HCT116 (cell line): ENCODE data around the gene CEACAM18. TPM values are rescaled to one million over a fixed set of nuclear protein-coding genes. Genes with fewer than 3 reads are reported as not detected.
"Not testable (repeated sequence)": the region's sequence is repeated elsewhere in the genome, so short reads cannot be mapped to it uniquely, and the experiment has no call there.

ENCODE experiments used
- ATAC-seq: fragments of 200-7000 bp; cut with Tn5 transposase; 2 replicates; pipeline ENCODE4 v1.9.1; 2020; ENCODE audit warnings: mild to moderate bottlenecking, moderate library complexity
- BruUV-seq: library from RNA; stranded (reverse); fragments of 400-500 nt; replicated peaks from 2 replicates; lab custom pipeline; 2021; lab: Mats Ljungman, UMichigan
- CTCF ChIA-PET: fragments of 300-600 bp; sonication (Branson Sonifier 250); formaldehyde crosslinking; loops from one replicate; lab custom pipeline; 2021; ENCODE audit warnings: antibody characterized with exemption; lab: Charles Lee
- POLR2A ChIA-PET: fragments of 300-600, 350-600 bp; sonication (Branson Sonifier 250); formaldehyde crosslinking; loops from one replicate; lab custom pipeline; 2021; ENCODE audit warnings: antibody characterized with exemption; lab: Charles Lee
- RAD21 ChIA-PET, 2 experiments: fragments of 300-600 bp; sonication (Branson Sonifier 250); formaldehyde crosslinking; loops; one replicate each; lab custom pipeline; 2023; ENCODE audit warnings: low total read pairs in 2 of 2; ENCODE audit not compliant: uncharacterized antibody in 2 of 2, unreplicated experiment in 2 of 2, low non-redundant PET in 1 of 2; lab: Charles Lee
- DNase-seq: peaks from one replicate; pipeline ENCODE4 v3.0.0-alpha.2; 2010; ENCODE audit warnings: low read depth, low spot score
- H2AFZ ChIP-seq: fragments of 200-600 bp; shearing (Covaris generic), sonication (generic); 2 replicates; pipeline ENCODE4 v1.6.1; 2017; ENCODE audit warnings: low read depth, mixed run types, mixed read lengths, antibody characterized with exemption, low read length; ENCODE audit not compliant: poor library complexity, severe bottlenecking
- H3K27ac ChIP-seq: 2 replicates; pipeline ENCODE4 v1.5.1; 2012; ENCODE audit warnings: low read depth, low read length
- H3K27me3 ChIP-seq: fragments of 200-600 bp; sonication (generic); 2 replicates; pipeline ENCODE4 v1.6.1; 2016; ENCODE audit warnings: mixed run types, low read length, mixed read lengths; ENCODE audit not compliant: insufficient read depth
- H3K36me3 ChIP-seq, 2 experiments: fragments of 200-500 bp in 1 of 2; fragments of 200-600 bp in 1 of 2; sonication (Bioruptor generic) in 1 of 2; sonication (generic) in 1 of 2; 2 replicates each; pipeline versions ENCODE4 v1.5.1 to v1.6.1; 2014 to 2016; ENCODE audit warnings: low read length in 2 of 2, inconsistent platforms in 1 of 2, mixed read lengths in 1 of 2, mixed run types in 1 of 2; ENCODE audit not compliant: insufficient read depth in 2 of 2, control insufficient read depth in 1 of 2
- H3K4me1 ChIP-seq, 2 experiments: fragments of 200-600 bp in 1 of 2; sonication (generic) in 1 of 2; 2 replicates each; pipeline versions ENCODE4 v1.5.1 to v1.6.1; 2012 to 2017; ENCODE audit warnings: low read length in 2 of 2, inconsistent platforms in 1 of 2, mild to moderate bottlenecking in 1 of 2, mixed read lengths in 1 of 2, mixed run types in 1 of 2, moderate library complexity in 1 of 2; ENCODE audit not compliant: insufficient read depth in 2 of 2, control insufficient read depth in 1 of 2
- H3K4me2 ChIP-seq: fragments of 200-600 bp; sonication (generic); 2 replicates; pipeline ENCODE4 v1.6.1; 2017; ENCODE audit warnings: mixed run types, low read length, mixed read lengths
- H3K4me3 ChIP-seq, 2 experiments: fragments of 200-600 bp in 1 of 2; sonication (generic) in 1 of 2; replicated peaks in 1 of 2; 2 replicates each; pipeline ENCODE4 v1.5.1; 2011 to 2016; ENCODE audit warnings: low read length in 2 of 2, control low read depth in 1 of 2, low read depth in 1 of 2, mild to moderate bottlenecking in 1 of 2, mixed read lengths in 1 of 2, mixed run types in 1 of 2
- H3K79me2 ChIP-seq: fragments of 200-600 bp; sonication (generic); 2 replicates; pipeline ENCODE4 v1.6.1; 2017; ENCODE audit warnings: mild to moderate bottlenecking, mixed run types, low read length, moderate library complexity, mixed read lengths; ENCODE audit not compliant: insufficient read depth
- H3K9ac ChIP-seq: fragments of 200-600 bp; sonication (generic); 2 replicates; pipeline ENCODE4 v1.6.1; 2016; ENCODE audit warnings: low read length, mixed read lengths
- H3K9me2 ChIP-seq: fragments of 200-600 bp; sonication (generic), shearing (Covaris generic); 2 replicates; pipeline ENCODE4 v1.6.1; 2017; ENCODE audit warnings: mixed run types, mild to moderate bottlenecking, moderate library complexity; ENCODE audit not compliant: insufficient read depth
- H3K9me3 ChIP-seq, 2 experiments: fragments of 200-500 bp in 1 of 2; fragments of 200-600 bp in 1 of 2; sonication (Bioruptor generic) in 1 of 2; sonication (generic) in 1 of 2; 2 replicates each; pipeline ENCODE4 v1.6.1; 2014 to 2017; ENCODE audit warnings: low read length in 2 of 2, mixed read lengths in 2 of 2, inconsistent platforms in 1 of 2, low read depth in 1 of 2, mild to moderate bottlenecking in 1 of 2, mixed run types in 1 of 2, moderate library complexity in 1 of 2; ENCODE audit not compliant: control insufficient read depth in 1 of 2, insufficient read depth in 1 of 2
- H4K20me1 ChIP-seq: fragments of 200-600 bp; sonication (generic), shearing (Covaris generic); 2 replicates; pipeline ENCODE4 v1.6.1; 2017; ENCODE audit warnings: mixed run types, mild to moderate bottlenecking, moderate library complexity; ENCODE audit not compliant: insufficient read depth
- CEBPB ChIP-seq: IDR thresholded peaks from 2 replicates; pipeline ENCODE4 v1.6.1; 2012; ENCODE audit warnings: low read depth
- ELF1 ChIP-seq: IDR thresholded peaks from 2 replicates; pipeline ENCODE4 v1.6.1; 2012; ENCODE audit warnings: low read depth, borderline replicate concordance
- FOSL1 ChIP-seq: IDR thresholded peaks from 2 replicates; pipeline ENCODE4 v1.6.1; 2012; ENCODE audit warnings: low read depth
- JUND ChIP-seq: IDR thresholded peaks from 2 replicates; pipeline ENCODE4 v1.6.1; 2012
- POLR2A ChIP-seq: IDR thresholded peaks from 2 replicates; pipeline ENCODE4 v1.7.0; 2011; ENCODE audit warnings: borderline replicate concordance; ENCODE audit not compliant: insufficient read depth, insufficient read length; ENCODE audit errors: extremely low read depth
- RAD21 ChIP-seq: IDR thresholded peaks from 2 replicates; pipeline ENCODE4 v1.6.1; 2012; ENCODE audit warnings: low read depth, mild to moderate bottlenecking
- SP1 ChIP-seq: IDR thresholded peaks from 2 replicates; pipeline ENCODE4 v1.6.1; 2012; ENCODE audit warnings: low read depth
- ZFX ChIP-seq: fragments of 450-650 bp; IDR thresholded peaks from 2 replicates; pipeline ENCODE4 v1.6.1; 2017
- intact Hi-C: fragments of 100-400 bp; cut with micrococcal nuclease; formaldehyde crosslinking; loops from 2 replicates; pipeline ENCODE4 v1.10.0; 2022
- total RNA-seq: library from RNA; stranded (reverse); gene quantifications from one replicate; pipeline ENCODE4 v1.2.1, GENCODE V29; 2021; ENCODE audit not compliant: unreplicated experiment
- TF ChIP-seq, protein P1 (sequence below): IDR thresholded peaks from 2 replicates; pipeline ENCODE4 v1.6.1; 2011; ENCODE audit warnings: mild to moderate bottlenecking, low read length, moderate library complexity; ENCODE audit not compliant: insufficient replicate concordance; ENCODE audit errors: extremely low read depth

Gene CEACAM18
- total RNA-seq, 1 experiment from 2014 or later: not detected

DNA sequence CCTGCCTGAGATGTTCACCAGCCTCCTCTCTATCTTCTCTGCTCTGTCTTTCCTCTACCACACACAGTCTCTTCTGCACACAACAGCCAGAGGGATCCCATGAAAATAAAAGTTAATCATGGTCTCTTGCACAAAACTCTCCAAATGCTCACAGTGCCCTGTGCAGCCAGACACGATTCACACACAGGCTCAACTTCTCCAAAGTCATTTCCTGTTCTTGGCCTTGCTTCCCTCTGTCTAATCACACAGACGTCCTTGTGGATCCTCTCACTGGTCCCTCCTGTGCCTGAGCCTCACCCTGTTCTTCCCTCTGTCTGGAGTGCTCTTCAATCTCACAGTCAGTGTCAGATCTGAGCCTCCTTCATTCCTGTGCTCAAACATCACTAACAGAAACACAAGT is 15.4 kb downstream of the CEACAM18 start:
- no peaks in the 10 kb centered on the region for H3K9me2 ChIP-seq
- H4K20me1 ChIP-seq: no peaks in the 10 kb centered on the region
- no TSS peak for BruUV-seq
- H3K4me2 ChIP-seq: no peak overlapping the region
- DNase-seq: no peak
- no peak overlapping the region for H3K9ac ChIP-seq
- ATAC-seq: no peak
- H3K27me3 ChIP-seq: peaks cover 15% of the 10 kb centered on the region; the same call in 1 of the 2 replicates
- ChIA-PET CTCF (no interaction called here), POLR2A (no interaction called here)
- intact Hi-C loops: no loop called here
- H3K36me3 ChIP-seq: no peaks in the 10 kb centered on the region
- H3K4me1 ChIP-seq: no peaks in the 10 kb centered on the region; a peak in 1 of 4 replicates
- H2AFZ ChIP-seq: no peak overlapping the region
- no peak overlapping the region for H3K27ac ChIP-seq
- TF ChIP-seq ELF1 (no peak), JUND (no peak), POLR2A (no peak), FOSL1 (no peak)
- TF ChIP-seq, all 23 proteins: peak for 0
- Histone ChIP-seq H3K9me3 (no peaks in the 10 kb centered on the region), H3K79me2 (no peaks in the 10 kb centered on the region), H3K4me3 (no peak overlapping the region)
- RAD21 ChIA-PET: no interaction called here

DNA sequence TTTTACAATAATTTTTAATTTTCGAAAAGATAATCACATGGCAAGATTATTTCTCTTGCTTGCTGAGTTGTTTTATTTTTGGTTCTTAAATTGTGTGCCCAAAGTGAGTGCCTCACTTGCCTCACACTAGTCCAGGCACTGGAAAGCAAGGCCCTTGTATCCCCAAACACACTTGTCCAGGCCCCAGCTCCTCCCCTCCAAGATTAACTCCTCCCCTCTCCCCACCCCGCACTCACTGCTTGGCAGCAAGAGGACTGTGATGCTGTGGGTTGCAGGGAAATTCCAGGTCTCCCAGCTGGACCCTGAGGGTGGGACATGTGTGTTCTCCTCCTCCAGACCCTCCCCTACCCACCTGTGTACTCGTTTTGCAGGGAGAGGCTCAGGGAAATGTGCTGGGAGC is 19.3 kb downstream of the CEACAM18 start:
- Histone ChIP-seq H3K4me3 (no peak overlapping the region), H3K36me3 (no peaks in the 10 kb centered on the region), H3K79me2 (no peaks in the 10 kb centered on the region), H3K4me1 (no peaks in the 10 kb centered on the region), H3K27me3 (peaks cover 20% of the 10 kb centered on the region; the same call in 1 of the 2 replicates), H3K9ac (no peak overlapping the region), H3K4me2 (no peak overlapping the region), H2AFZ (no peak overlapping the region), H3K9me2 (no peaks in the 10 kb centered on the region), H3K9me3 (no peaks in the 10 kb centered on the region), H3K27ac (no peak overlapping the region), H4K20me1 (no peaks in the 10 kb centered on the region)
- ATAC-seq: peak; percentile 58; the same call in 1 of the 2 replicates
- ChIA-PET POLR2A (no interaction called here), RAD21 (no interaction called here), CTCF (no interaction called here)
- TF ChIP-seq SP1 (no peak), RAD21 (no peak), CEBPB (no peak), ZFX (no peak), ELF1 (no peak), FOSL1 (no peak)
- TF ChIP-seq, protein P1, sequence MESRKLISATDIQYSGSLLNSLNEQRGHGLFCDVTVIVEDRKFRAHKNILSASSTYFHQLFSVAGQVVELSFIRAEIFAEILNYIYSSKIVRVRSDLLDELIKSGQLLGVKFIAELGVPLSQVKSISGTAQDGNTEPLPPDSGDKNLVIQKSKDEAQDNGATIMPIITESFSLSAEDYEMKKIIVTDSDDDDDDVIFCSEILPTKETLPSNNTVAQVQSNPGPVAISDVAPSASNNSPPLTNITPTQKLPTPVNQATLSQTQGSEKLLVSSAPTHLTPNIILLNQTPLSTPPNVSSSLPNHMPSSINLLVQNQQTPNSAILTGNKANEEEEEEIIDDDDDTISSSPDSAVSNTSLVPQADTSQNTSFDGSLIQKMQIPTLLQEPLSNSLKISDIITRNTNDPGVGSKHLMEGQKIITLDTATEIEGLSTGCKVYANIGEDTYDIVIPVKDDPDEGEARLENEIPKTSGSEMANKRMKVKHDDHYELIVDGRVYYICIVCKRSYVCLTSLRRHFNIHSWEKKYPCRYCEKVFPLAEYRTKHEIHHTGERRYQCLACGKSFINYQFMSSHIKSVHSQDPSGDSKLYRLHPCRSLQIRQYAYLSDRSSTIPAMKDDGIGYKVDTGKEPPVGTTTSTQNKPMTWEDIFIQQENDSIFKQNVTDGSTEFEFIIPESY: no peak
- no TSS peak for BruUV-seq
- intact Hi-C loops: no loop called here
- DNase-seq: no peak

DNA sequence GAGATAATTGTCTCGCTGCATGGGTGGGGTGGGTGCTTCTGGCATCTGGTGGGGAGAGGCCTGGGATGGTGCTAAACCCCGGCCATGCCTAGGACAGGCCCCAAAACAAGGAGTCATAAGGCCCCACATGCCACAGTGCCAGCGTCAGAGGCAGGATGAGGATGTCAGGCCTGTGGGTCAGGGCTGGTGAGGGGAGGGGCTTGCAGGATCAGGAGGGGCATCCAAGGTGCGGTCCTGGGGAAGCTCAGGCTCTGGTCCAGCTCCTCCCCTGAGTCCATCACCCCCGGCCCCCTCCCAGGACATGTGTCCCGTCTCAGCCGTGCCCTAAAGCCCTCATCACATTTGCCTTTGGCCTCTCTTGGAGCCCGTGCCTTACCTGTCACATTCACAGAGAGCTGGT is 22.6 kb downstream of the CEACAM18 start:
- intact Hi-C loops, H3K36me3 ChIP-seq, DNase-seq, ATAC-seq, H3K9ac ChIP-seq, H4K20me1 ChIP-seq, CTCF ChIA-PET, BruUV-seq, POLR2A ChIA-PET, H3K9me3 ChIP-seq, RAD21 ChIA-PET, H2AFZ ChIP-seq, H3K79me2 ChIP-seq, H3K4me3 ChIP-seq, H3K4me2 ChIP-seq, H3K4me1 ChIP-seq, H3K9me2 ChIP-seq, H3K27ac ChIP-seq: not testable (repeated sequence)
- peaks cover 15% of the 10 kb centered on the region for H3K27me3 ChIP-seq
